SK-N-SH (cell line): ENCODE data around the gene ITIH2.

Experiments
- CTCF ChIP-seq: fragments of 200-600 bp; sonication (generic); IDR thresholded peaks from 2 replicates; pipeline ENCODE4 v1.6.1; 2017; ENCODE audit warnings: antibody characterized with exemption, mild to moderate bottlenecking, moderate library complexity
- EZH2phosphoT487 ChIP-seq: fragments of 200-600 bp; sonication (generic); IDR thresholded peaks from 2 replicates; pipeline ENCODE4 v1.6.1; 2017; ENCODE audit warnings: low read depth, mixed run types, mild to moderate bottlenecking, antibody characterized with exemption, moderate library complexity, borderline replicate concordance
- GABPA ChIP-seq: IDR thresholded peaks from 2 replicates; pipeline ENCODE4 v1.4.0; 2012; ENCODE audit warnings: low read depth, mild to moderate bottlenecking
- MAX ChIP-seq: IDR thresholded peaks from 2 replicates; pipeline ENCODE4 v1.4.0; 2012; ENCODE audit warnings: low read depth
- MXI1 ChIP-seq: IDR thresholded peaks from 2 replicates; pipeline ENCODE4 v1.6.1; 2012; ENCODE audit warnings: mild to moderate bottlenecking, low read depth, low read length, improper control_type of control experiment
- POLR2AphosphoS5 ChIP-seq: IDR thresholded peaks from 2 replicates; pipeline ENCODE4 v1.6.1; 2012; ENCODE audit warnings: low read depth, low read length
- RAD21 ChIP-seq: IDR thresholded peaks from 2 replicates; pipeline ENCODE4 v1.6.1; 2012; ENCODE audit warnings: mild to moderate bottlenecking, low read length
- REST ChIP-seq: IDR thresholded peaks from 2 replicates; pipeline ENCODE4 v1.6.1; 2012; ENCODE audit warnings: mild to moderate bottlenecking, low read depth, low read length, moderate library complexity
- SMC3 ChIP-seq: IDR thresholded peaks from 2 replicates; pipeline ENCODE4 v1.6.1; 2012; ENCODE audit warnings: low read depth, low read length, improper control_type of control experiment
- TEAD4 ChIP-seq: IDR thresholded peaks from 2 replicates; pipeline ENCODE4 v1.4.0; 2012; ENCODE audit warnings: mild to moderate bottlenecking, borderline replicate concordance; ENCODE audit not compliant: insufficient read depth
- TF ChIP-seq, protein P1 (sequence below): fragments of 150-350 bp; IDR thresholded peaks from 2 replicates; pipeline ENCODE4 v1.6.1; 2017; ENCODE audit warnings: antibody characterized with exemption, low read length, low read depth, borderline replicate concordance

DNA sequence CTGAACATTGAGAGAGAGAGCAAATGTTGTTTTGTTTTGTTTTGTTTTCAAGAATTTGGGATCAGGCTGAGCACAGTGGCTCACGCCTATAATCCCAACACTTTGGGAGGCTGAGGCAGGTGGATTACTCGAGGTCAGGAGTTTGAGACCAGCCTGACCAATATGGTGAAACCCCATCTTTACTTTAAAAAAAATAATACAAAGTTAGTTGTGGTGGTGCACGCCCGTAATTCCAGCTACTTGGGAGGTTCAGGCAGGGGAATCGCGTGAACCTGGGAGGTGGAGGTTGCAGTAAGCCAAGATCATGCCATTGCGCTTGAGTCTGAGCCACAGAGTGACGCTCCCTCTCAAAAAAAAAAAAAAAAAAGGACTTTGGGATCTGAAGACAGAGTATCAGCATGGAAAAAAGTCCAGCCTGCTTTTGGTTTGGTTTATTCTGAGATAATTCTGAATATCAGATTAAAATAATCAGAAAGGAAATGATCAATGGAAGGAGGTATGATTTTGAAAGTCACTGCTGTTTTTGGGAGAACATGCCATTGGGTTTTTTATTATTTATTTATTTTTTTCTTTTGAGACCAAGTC lies 1.9 kb upstream of the ITIH2 start:
- TF ChIP-seq POLR2AphosphoS5 = no peak
- TF ChIP-seq, protein P1, sequence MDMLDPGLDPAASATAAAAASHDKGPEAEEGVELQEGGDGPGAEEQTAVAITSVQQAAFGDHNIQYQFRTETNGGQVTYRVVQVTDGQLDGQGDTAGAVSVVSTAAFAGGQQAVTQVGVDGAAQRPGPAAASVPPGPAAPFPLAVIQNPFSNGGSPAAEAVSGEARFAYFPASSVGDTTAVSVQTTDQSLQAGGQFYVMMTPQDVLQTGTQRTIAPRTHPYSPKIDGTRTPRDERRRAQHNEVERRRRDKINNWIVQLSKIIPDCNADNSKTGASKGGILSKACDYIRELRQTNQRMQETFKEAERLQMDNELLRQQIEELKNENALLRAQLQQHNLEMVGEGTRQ = no peak
- TF ChIP-seq TEAD4 = no peak
- TF ChIP-seq CTCF = no peak
- no peak for TF ChIP-seq MAX
- TF ChIP-seq GABPA = no peak
- no peak for TF ChIP-seq MXI1
- no peak for TF ChIP-seq EZH2phosphoT487
- TF ChIP-seq REST = no peak
- TF ChIP-seq SMC3 = no peak
- TF ChIP-seq RAD21 = no peak
